Measurements from ENCODE around the gene TIPARP.
"Not testable (repeated sequence)": the region's sequence is repeated elsewhere in the genome, so short reads cannot be mapped to it uniquely, and the experiment has no call there.

- not testable (repeated sequence) for TF ChIP-seq CTCF (IDR thresholded peaks at IDR 0.05; ENCODE audit: low read length); EZH2 (IDR thresholded peaks at IDR 0.05; ENCODE audit: borderline replicate concordance, low read length)
Observed at GRCh38 chr3:156711944-156712343, 37.6 kb downstream of the TIPARP start.

All from OCI-LY1 (cell line).